Astrocyte of the spinal cord (primary cell): ENCODE data around the gene CHMP1B.

Experiments
- DNase-seq: peaks from one replicate; pipeline ENCODE4 v3.0.0; 2011; ENCODE audit warnings: low read depth, low spot score
- H3K4me3 ChIP-seq: 2 replicates; pipeline ENCODE4 v1.5.1; 2011; ENCODE audit warnings: low read depth, mild to moderate bottlenecking, low read length, moderate library complexity
- in situ Hi-C: cut with HindIII; loops from 2 replicates; pipeline ENCODE4 v1.10.0; 2017; ENCODE audit warnings: low sequenced_read_pairs
- TF ChIP-seq, protein P1 (sequence below): IDR thresholded peaks from 2 replicates; pipeline ENCODE4 v1.5.1; 2012; ENCODE audit warnings: low read depth, mild to moderate bottlenecking, low read length, inconsistent platforms

The CHMP1B gene

GRCh38 chr18:11809895-11810294 is 41.3 kb upstream of the CHMP1B start:
- no peak overlapping the region for H3K4me3 ChIP-seq
- TF ChIP-seq, protein P1, sequence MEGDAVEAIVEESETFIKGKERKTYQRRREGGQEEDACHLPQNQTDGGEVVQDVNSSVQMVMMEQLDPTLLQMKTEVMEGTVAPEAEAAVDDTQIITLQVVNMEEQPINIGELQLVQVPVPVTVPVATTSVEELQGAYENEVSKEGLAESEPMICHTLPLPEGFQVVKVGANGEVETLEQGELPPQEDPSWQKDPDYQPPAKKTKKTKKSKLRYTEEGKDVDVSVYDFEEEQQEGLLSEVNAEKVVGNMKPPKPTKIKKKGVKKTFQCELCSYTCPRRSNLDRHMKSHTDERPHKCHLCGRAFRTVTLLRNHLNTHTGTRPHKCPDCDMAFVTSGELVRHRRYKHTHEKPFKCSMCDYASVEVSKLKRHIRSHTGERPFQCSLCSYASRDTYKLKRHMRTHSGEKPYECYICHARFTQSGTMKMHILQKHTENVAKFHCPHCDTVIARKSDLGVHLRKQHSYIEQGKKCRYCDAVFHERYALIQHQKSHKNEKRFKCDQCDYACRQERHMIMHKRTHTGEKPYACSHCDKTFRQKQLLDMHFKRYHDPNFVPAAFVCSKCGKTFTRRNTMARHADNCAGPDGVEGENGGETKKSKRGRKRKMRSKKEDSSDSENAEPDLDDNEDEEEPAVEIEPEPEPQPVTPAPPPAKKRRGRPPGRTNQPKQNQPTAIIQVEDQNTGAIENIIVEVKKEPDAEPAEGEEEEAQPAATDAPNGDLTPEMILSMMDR, result no peak
- no peak for DNase-seq
- in situ Hi-C loops, result no loop called here

DNA sequence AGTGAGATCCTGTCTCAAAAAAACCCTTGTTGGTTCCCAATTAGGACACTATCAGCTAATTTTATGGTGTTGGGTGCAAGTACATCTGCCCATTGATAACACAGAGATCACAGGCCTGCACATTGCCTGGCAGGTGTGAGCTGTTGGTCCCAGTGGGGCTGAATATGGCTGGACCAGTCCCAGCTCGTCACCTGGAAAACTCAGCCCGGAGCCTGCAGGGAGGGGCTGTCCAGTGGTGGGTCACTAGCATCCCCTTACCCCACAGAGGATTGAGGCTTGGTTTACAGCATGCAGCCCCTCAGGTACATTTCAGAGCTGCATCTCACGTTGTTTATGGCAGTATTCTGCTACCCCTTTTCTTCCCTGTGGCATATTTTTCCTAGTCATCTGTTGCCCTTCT is 40.8 kb upstream of the CHMP1B start:
- in situ Hi-C loops, result no loop called here
- TF ChIP-seq, protein P1, result no peak
- DNase-seq, result no peak
- H3K4me3 ChIP-seq, result no peak overlapping the region

GRCh38 chr18:11811009-11811408 is 40.2 kb upstream of the CHMP1B start:
- no peak overlapping the region for H3K4me3 ChIP-seq
- in situ Hi-C loops, result no loop called here
- TF ChIP-seq, protein P1, result no peak
- no peak for DNase-seq

DNA sequence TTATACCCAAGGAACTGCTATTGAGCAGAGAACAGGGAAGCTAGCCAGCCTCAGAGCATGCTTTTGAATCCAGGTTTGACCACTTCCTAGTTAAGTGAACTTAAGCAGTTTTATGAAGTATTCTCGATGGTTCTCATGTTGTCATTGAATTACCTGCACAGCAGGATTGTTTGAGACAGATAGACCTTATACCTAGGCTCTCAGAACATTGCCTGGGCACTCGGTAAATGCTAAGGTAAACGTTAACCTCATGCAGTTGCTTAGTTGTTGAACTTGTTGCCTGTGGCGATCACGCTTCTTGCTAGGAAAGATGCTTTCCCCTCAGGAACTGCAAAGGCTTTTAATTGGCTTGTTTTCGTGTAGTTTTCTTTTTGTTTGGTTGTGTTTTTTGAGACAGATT is 34.0 kb upstream of the CHMP1B start:
- H3K4me3 ChIP-seq, result no peak overlapping the region
- in situ Hi-C loops, result no loop called here
- TF ChIP-seq, protein P1, result no peak
- no peak for DNase-seq

- no peak overlapping the region for H3K4me3 ChIP-seq
- TF ChIP-seq, protein P1, result no peak
- in situ Hi-C loops, result no loop called here
- DNase-seq, result no peak
Measured at GRCh38 chr18:11818486-11819203, 32.6 kb upstream of the CHMP1B start.

GRCh38 chr18:11819938-11820337 is 31.3 kb upstream of the CHMP1B start:
- no peak for DNase-seq

More at GRCh38 chr18:11819938-11820337, 31.3 kb upstream of the CHMP1B start:
- TF ChIP-seq, protein P1, result no peak
- in situ Hi-C loops, result no loop called here
- no peak overlapping the region for H3K4me3 ChIP-seq
